A673 (cell line): ENCODE results near the gene PIAS4. TPM values are rescaled to one million over a fixed set of nuclear protein-coding genes. Genes with fewer than 3 reads are reported as not detected.
A peak's percentile ranks its signal among the peaks of the same experiment; 100 is the strongest.
"Not testable (repeated sequence)": the region's sequence is repeated elsewhere in the genome, so short reads cannot be mapped to it uniquely, and the experiment has no call there.

Source experiments
- BruUV-seq: library from RNA; stranded (reverse); fragments of 400-500 nt; replicated peaks from 2 replicates; lab custom pipeline; 2021; lab: Mats Ljungman, UMichigan
- CTCF ChIA-PET: fragments of 300-600 bp; sonication (Branson Sonifier 250); formaldehyde crosslinking; loops from one replicate; lab custom pipeline; 2022; ENCODE audit warnings: antibody characterized with exemption; lab: Charles Lee
- POLR2A ChIA-PET: fragments of 300-600 bp; sonication (Branson Sonifier 250); formaldehyde crosslinking; loops from one replicate; lab custom pipeline; 2022; ENCODE audit warnings: antibody characterized with exemption; ENCODE audit not compliant: low non-redundant PET; lab: Charles Lee
- DNase-seq: peaks from one replicate; pipeline ENCODE4 v3.0.0-alpha.2; 2015; ENCODE audit warnings: low spot score
- H3K27ac ChIP-seq: fragments of 200-600 bp; sonication (generic); 2 replicates; pipeline ENCODE4 v1.5.1; 2016; ENCODE audit warnings: mixed run types, low read depth, mild to moderate bottlenecking, mixed read lengths, antibody characterized with exemption, low read length; ENCODE audit not compliant: poor library complexity, severe bottlenecking
- H3K27me3 ChIP-seq: fragments of 200-600 bp; sonication (generic); replicated peaks from 2 replicates; pipeline ENCODE4 v1.6.1; 2017; ENCODE audit warnings: mixed run types, low read depth, mild to moderate bottlenecking, mixed read lengths, antibody characterized with exemption, low read length; ENCODE audit not compliant: insufficient read depth, poor library complexity
- H3K36me3 ChIP-seq: fragments of 200-600 bp; sonication (generic); 2 replicates; pipeline ENCODE4 v1.6.1; 2016; ENCODE audit warnings: mixed run types, mild to moderate bottlenecking, mixed read lengths, antibody characterized with exemption, low read length; ENCODE audit not compliant: insufficient read depth, poor library complexity, severe bottlenecking
- H3K4me1 ChIP-seq: fragments of 200-600 bp; sonication (generic); 2 replicates; pipeline ENCODE4 v1.6.1; 2017; ENCODE audit warnings: mixed run types, mild to moderate bottlenecking, mixed read lengths, antibody characterized with exemption, low read length; ENCODE audit not compliant: insufficient read depth, poor library complexity, severe bottlenecking
- H3K4me3 ChIP-seq: fragments of 200-600 bp; sonication (generic); 2 replicates; pipeline ENCODE4 v1.5.1; 2016; ENCODE audit warnings: low read depth, mixed run types, mild to moderate bottlenecking, mixed read lengths, low read length; ENCODE audit not compliant: poor library complexity, severe bottlenecking
- H3K9me3 ChIP-seq: fragments of 200-600 bp; sonication (generic); 2 replicates; pipeline ENCODE4 v1.6.1; 2016; ENCODE audit warnings: mixed run types, low read depth, mild to moderate bottlenecking, mixed read lengths, antibody characterized with exemption, low read length; ENCODE audit not compliant: poor library complexity, severe bottlenecking
- CTCF ChIP-seq: fragments of 300-800, 200-600 bp; sonication (generic); conservative IDR thresholded peaks from 2 replicates; pipeline ENCODE4 v1.5.1; 2017; ENCODE audit warnings: low read depth, mild to moderate bottlenecking, antibody characterized with exemption, low read length, moderate library complexity, mixed read lengths
- EZH2 ChIP-seq: fragments of 200-600 bp; sonication (generic); IDR thresholded peaks from 2 replicates; pipeline ENCODE4 v1.6.1; 2017; ENCODE audit warnings: borderline replicate concordance, low read depth, mild to moderate bottlenecking, mixed read lengths, antibody characterized with exemption, low read length; ENCODE audit not compliant: poor library complexity, severe bottlenecking
- intact Hi-C: fragments of 100-400 bp; cut with micrococcal nuclease; formaldehyde crosslinking; loops from one replicate; pipeline ENCODE4 v1.10.0; 2022; ENCODE audit not compliant: unreplicated experiment
- total RNA-seq: library from RNA; stranded (reverse); gene quantifications from 2 replicates; pipeline ENCODE4 v1.2.3, GENCODE V29; 2021

The PIAS4 gene
- total RNA-seq, 1 experiment from 2014 or later = 59.1 TPM

DNA sequence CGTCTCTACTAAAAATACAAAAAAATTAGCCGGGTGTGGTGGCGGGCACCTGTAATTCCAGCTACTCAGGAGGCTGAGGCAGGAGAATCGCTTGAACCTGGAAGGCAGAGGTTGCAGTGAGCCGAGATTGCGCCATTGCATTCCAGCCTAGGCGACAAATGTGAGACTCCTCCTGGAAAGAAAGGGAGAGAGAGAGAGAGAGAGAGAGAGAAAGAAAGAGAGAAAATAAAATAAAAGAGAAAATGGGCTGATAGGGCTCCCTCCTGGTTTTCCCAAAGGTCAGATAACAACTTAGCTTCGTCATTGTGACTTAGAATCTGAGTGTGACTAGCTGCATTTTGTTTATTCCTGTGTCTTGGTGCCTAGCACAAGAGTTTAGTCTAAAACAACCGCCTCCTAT is 2.1 kb upstream of the PIAS4 start:
- H3K4me3 ChIP-seq, DNase-seq, H3K36me3 ChIP-seq, BruUV-seq, H3K27ac ChIP-seq, POLR2A ChIA-PET, H3K9me3 ChIP-seq, H3K4me1 ChIP-seq, intact Hi-C loops, H3K27me3 ChIP-seq: not testable (repeated sequence)
- CTCF ChIA-PET = interaction anchor here (0.6 to 0.8 kb wide), 2 partner anchors 15 to 17 kb away, joined by 5 to 10 read pairs; no protein-coding TSS in a partner anchor

GRCh38 chr19:4007836-4008539 is 452 bp downstream of the PIAS4 start:
- Histone ChIP-seq H3K27ac (peak overlapping the region; percentile 80), H3K36me3 (peaks cover 7% of the 10 kb centered on the region), H3K9me3 (no peaks in the 10 kb centered on the region), H3K4me3 (peak overlapping the region; percentile 66), H3K27me3 (no peaks in the 10 kb centered on the region), H3K4me1 (peaks cover 9% of the 10 kb centered on the region)
- ChIA-PET POLR2A (interaction anchor here (0.6 to 1.8 kb wide), 3 partner anchors 23 to 1285 kb away, joined by 5 to 7 read pairs (median 5); partner anchors contain the start of gene EEF2), CTCF (interaction anchor here (0.7 to 1.3 kb wide), 2 partner anchors 20 to 133 kb away, joined by 4 to 8 read pairs; no protein-coding TSS in a partner anchor)
- no TSS peak for BruUV-seq
- TF ChIP-seq EZH2 (no peak), CTCF (no peak)
- intact Hi-C loops = no loop called here
- DNase-seq = peak; percentile 47

GRCh38 chr19:4009990-4010807 is 2.7 kb downstream of the PIAS4 start:
- no TSS peak for BruUV-seq
- no peaks in the 10 kb centered on the region for H3K9me3 ChIP-seq
- intact Hi-C loops = no loop called here
- peaks cover 27% of the 10 kb centered on the region for H3K36me3 ChIP-seq
- ChIA-PET POLR2A (no interaction called here), CTCF (no interaction called here)
- H3K4me3 ChIP-seq = no peak overlapping the region
- H3K27ac ChIP-seq = no peak overlapping the region
- no peaks in the 10 kb centered on the region for H3K27me3 ChIP-seq
- no peak for TF ChIP-seq EZH2
- TF ChIP-seq CTCF = no peak
- peaks cover 9% of the 10 kb centered on the region for H3K4me1 ChIP-seq
- DNase-seq = no peak
